Activated CD8-positive, alpha-beta T cell treated with anti-CD3 and anti-CD28 coated beads for 36 hours (primary cell): ENCODE data around the gene SORBS2. TPM values are rescaled to one million over a fixed set of nuclear protein-coding genes. Genes with fewer than 3 reads are reported as not detected.

Experiments
- ATAC-seq: fragments of 200-7000 bp; cut with Tn5 transposase; one replicate; pipeline ENCODE4 v1.10.0; 2021; ENCODE audit warnings: mild to moderate bottlenecking, moderate library complexity
- CTCF ChIA-PET: fragments of 350-600 bp; sonication (Branson Sonifier 250); formaldehyde crosslinking; loops from one replicate; lab custom pipeline; 2021; ENCODE audit warnings: antibody characterized with exemption; lab: Charles Lee
- POLR2A ChIA-PET: fragments of 350-600 bp; sonication (Branson Sonifier 250); formaldehyde crosslinking; loops from one replicate; lab custom pipeline; 2021; ENCODE audit warnings: antibody characterized with exemption; lab: Charles Lee
- DNase-seq: peaks from one replicate; pipeline ENCODE4 v3.0.0-alpha.2; 2020
- H3K27ac Mint-ChIP-seq: one replicate; pipeline ENCODE4 v1.8.0; 2021; ENCODE audit warnings: mild to moderate bottlenecking, mixed read lengths
- H3K27me3 Mint-ChIP-seq: one replicate; pipeline ENCODE4 v1.8.0; 2021; ENCODE audit warnings: mixed read lengths
- H3K36me3 Mint-ChIP-seq: one replicate; pipeline ENCODE4 v1.8.0; 2021; ENCODE audit warnings: low read depth, mixed read lengths
- H3K4me1 Mint-ChIP-seq: one replicate; pipeline ENCODE4 v1.8.0; 2021; ENCODE audit warnings: low read depth, mixed read lengths
- H3K4me3 Mint-ChIP-seq: one replicate; pipeline ENCODE4 v1.8.0; 2021; ENCODE audit warnings: mild to moderate bottlenecking, moderate library complexity, mixed read lengths
- H3K9me3 Mint-ChIP-seq: one replicate; pipeline ENCODE4 v1.8.0; 2021; ENCODE audit warnings: mixed read lengths
- CTCF ChIP-seq: fragments of 200-600 bp; IDR thresholded peaks from one replicate; pipeline ENCODE4 v1.8.0; 2022; ENCODE audit warnings: antibody characterized with exemption, mild to moderate bottlenecking
- intact Hi-C: fragments of 100-400 bp; cut with micrococcal nuclease; formaldehyde crosslinking; loops from one replicate; pipeline ENCODE4 v1.10.0; 2022
- total RNA-seq, 2 experiments: library from RNA; stranded (reverse); gene quantifications; one replicate each; pipeline ENCODE4 v1.2.3, GENCODE V29; 2021

SORBS2 gene
- total RNA-seq, 2 experiments from 2014 or later, result not detected

DNA sequence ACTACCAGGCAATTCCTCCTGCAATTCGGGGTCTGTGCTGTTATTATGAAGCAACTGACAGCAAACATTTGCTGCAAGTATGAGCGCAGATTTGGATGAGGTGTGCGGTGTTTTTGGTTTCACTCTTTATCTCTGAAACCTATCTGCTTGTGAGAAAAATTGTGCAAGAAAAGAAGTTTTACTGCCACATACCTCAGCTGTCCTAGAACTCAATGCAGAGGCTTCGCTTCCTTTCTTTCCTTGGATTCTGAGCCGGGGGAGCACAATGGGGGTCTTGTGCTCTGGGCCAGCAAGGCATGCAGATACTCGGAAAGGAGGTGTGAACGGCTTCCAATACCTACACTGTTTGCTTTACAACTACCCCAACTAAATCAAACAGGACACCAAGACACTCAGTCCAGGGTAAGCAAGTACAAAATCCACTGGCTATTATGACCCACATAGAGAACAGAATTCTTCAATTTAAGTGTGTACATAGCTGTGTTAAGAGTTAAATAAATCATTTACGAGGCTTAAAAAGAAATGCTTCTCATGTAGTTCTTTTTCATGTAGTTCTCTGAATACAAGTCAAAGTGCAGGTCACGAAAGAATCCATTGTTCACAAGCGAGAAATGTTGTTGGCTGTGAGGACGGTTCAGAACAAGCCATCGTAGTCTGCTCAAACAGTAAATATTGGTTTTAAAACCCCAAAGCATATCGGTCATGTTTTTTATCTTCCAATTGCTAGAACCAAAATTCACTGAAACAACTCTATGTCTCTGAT is 1.1 kb downstream of the SORBS2 start:
- DNase-seq (no peak), ATAC-seq (no peak)
- ChIA-PET POLR2A (no interaction called here), CTCF (interaction anchor here (1.4 kb wide), 1 partner anchor 211 kb away, joined by 4 read pairs; no protein-coding TSS in a partner anchor)
- no peak for TF ChIP-seq CTCF
- H3K9me3 Mint-ChIP-seq, result no peaks in the 10 kb centered on the region
- peaks cover 6% of the 10 kb centered on the region for H3K27me3 Mint-ChIP-seq
- H3K36me3 Mint-ChIP-seq, result no peaks in the 10 kb centered on the region
- intact Hi-C loops, result no loop called here
- H3K4me1 Mint-ChIP-seq, result peaks cover 2% of the 10 kb centered on the region
- no peak overlapping the region for H3K4me3 Mint-ChIP-seq
- H3K27ac Mint-ChIP-seq, result no peak overlapping the region

- no peak overlapping the region for H3K4me3 Mint-ChIP-seq
- H3K27ac Mint-ChIP-seq, result no peak overlapping the region
- TF ChIP-seq CTCF, result no peak
- H3K4me1 Mint-ChIP-seq, result peaks cover 2% of the 10 kb centered on the region
- H3K9me3 Mint-ChIP-seq, result no peaks in the 10 kb centered on the region
- peaks cover 6% of the 10 kb centered on the region for H3K27me3 Mint-ChIP-seq
- H3K36me3 Mint-ChIP-seq, result no peaks in the 10 kb centered on the region
- ChIA-PET CTCF (interaction anchor here (0.7 to 1.4 kb wide), 2 partner anchors 212 to 228 kb away, joined by 4 read pairs; no protein-coding TSS in a partner anchor), POLR2A (no interaction called here)
- no peak for ATAC-seq
- intact Hi-C loops, result no loop called here
- DNase-seq, result no peak
These were observed 2.4 kb downstream of the SORBS2 start for GRCh38 chr4:185809533-185810071.

DNA sequence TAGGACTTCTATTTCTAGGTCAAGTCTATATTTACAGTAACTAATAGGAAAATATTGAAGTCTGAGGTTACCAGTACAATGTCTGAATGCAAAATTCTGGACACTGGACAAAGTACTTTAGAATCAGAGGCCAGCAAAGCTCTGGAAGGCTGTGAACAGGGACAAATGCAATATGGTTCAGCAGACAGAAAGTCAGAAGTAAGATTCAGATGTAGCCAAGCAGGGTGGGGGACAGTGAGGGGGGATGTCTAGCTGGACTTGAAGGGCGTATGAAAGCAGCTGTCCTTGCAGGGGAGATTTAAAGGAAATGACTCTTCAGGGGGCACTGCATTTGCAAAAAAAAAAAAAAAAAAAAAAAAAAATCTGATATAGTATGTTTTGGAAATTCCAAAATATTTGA is 2.9 kb downstream of the SORBS2 start:
- H3K27me3 Mint-ChIP-seq, result peaks cover 6% of the 10 kb centered on the region
- H3K36me3 Mint-ChIP-seq, result no peaks in the 10 kb centered on the region
- ATAC-seq, result no peak
- no peak overlapping the region for H3K4me3 Mint-ChIP-seq
- no peak for DNase-seq
- POLR2A ChIA-PET, result no interaction called here
- no peak overlapping the region for H3K27ac Mint-ChIP-seq
- H3K9me3 Mint-ChIP-seq, result no peaks in the 10 kb centered on the region
- intact Hi-C loops, result no loop called here
- CTCF ChIA-PET, result interaction anchor here (0.7 kb wide), 1 partner anchor 229 kb away, joined by 4 read pairs; no protein-coding TSS in a partner anchor
- no peak for TF ChIP-seq CTCF
- H3K4me1 Mint-ChIP-seq, result peaks cover 2% of the 10 kb centered on the region

DNA sequence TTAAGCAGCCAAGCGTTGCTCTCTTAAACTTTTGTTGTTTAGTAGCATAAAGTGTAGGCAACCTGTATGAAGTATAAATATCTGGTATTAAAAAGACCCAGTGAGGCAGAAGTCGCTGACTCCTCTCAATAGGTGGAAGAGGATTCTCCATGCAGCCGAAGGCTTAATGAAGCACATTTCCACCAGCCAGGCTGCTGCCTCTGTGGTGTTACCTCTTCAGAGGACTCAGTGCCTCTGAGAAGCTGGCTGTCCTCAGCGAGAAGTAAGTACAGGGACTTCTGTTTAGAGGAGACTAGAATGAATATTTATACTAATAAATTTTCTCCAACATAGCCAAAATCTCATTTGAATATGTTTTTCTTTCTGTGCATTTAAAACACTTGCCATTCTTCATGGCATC is 6.0 kb downstream of the SORBS2 start:
- intact Hi-C loops, result no loop called here
- ATAC-seq, result no peak

More for the DNA sequence above, 6.0 kb downstream of the SORBS2 start:
- Mint-ChIP-seq H3K4me1 (no peaks in the 10 kb centered on the region), H3K27ac (no peak overlapping the region), H3K36me3 (no peaks in the 10 kb centered on the region), H3K4me3 (no peak overlapping the region), H3K27me3 (peaks cover 1% of the 10 kb centered on the region), H3K9me3 (no peaks in the 10 kb centered on the region)
- DNase-seq, result no peak
- ChIA-PET CTCF (no interaction called here), POLR2A (no interaction called here)
- no peak for TF ChIP-seq CTCF
